ENCODE measurements around the gene SLC37A4.
"Not testable (repeated sequence)": the region's sequence is repeated elsewhere in the genome, so short reads cannot be mapped to it uniquely, and the experiment has no call there.

Gene SLC37A4

GRCh38 chr11:119016216-119017009 lies 14.3 kb downstream of the SLC37A4 start:
- DNase-seq = no peak

GRCh38 chr11:119015054-119015611 lies 15.5 kb downstream of the SLC37A4 start:
- peak; percentile 25 for DNase-seq

- DNase-seq = no peak
Observed at GRCh38 chr11:119014209-119014924, 16.3 kb downstream of the SLC37A4 start.

- DNase-seq = no peak
Observed at GRCh38 chr11:119012629-119013170, 18.0 kb downstream of the SLC37A4 start.

GRCh38 chr11:119011476-119012053 lies 19.1 kb downstream of the SLC37A4 start:
- no peak for DNase-seq

GRCh38 chr11:119006656-119007055 lies 24.0 kb downstream of the SLC37A4 start:
- no peak for DNase-seq

- no peak for DNase-seq
Observed at GRCh38 chr11:119000906-119001305, 29.8 kb downstream of the SLC37A4 start.

- DNase-seq = peak; percentile 28
Observed at GRCh38 chr11:118998822-118999221, 31.9 kb downstream of the SLC37A4 start.

- peak; percentile 68 for DNase-seq
Observed at GRCh38 chr11:118998388-118998717, 32.3 kb downstream of the SLC37A4 start.

- DNase-seq = peak; percentile 97
Observed at GRCh38 chr11:118997627-118998387, 32.9 kb downstream of the SLC37A4 start, which contains the start of gene CENATAC. CENATAC (plus strand) TSS chr11:118998138; CDS start chr11:118998198, 60 bp downstream.

GRCh38 chr11:118996926-118997626 lies 33.6 kb downstream of the SLC37A4 start:
- DNase-seq = peak; percentile 68

- DNase-seq = not testable (repeated sequence)
Observed at GRCh38 chr11:118991486-118992038, 39.1 kb downstream of the SLC37A4 start.

- peak; percentile 86 for DNase-seq
Observed at GRCh38 chr11:118988280-118988679, 42.4 kb downstream of the SLC37A4 start.

GRCh38 chr11:118984825-118985224 lies 45.9 kb downstream of the SLC37A4 start:
- peak; percentile 32 for DNase-seq

GRCh38 chr11:118984337-118984736 lies 46.3 kb downstream of the SLC37A4 start:
- DNase-seq = not testable (repeated sequence)

GRCh38 chr11:118980191-118980881 lies 50.3 kb downstream of the SLC37A4 start:
- no peak for DNase-seq

GRCh38 chr11:118979434-118979833 lies 51.2 kb downstream of the SLC37A4 start:
- DNase-seq = peak; percentile 80

GRCh38 chr11:118975771-118976709 lies 54.6 kb downstream of the SLC37A4 start:
- DNase-seq = peak; percentile 45

Measured in NCI-H69 (cell line).